Stimulated activated CD8-positive, alpha-beta memory T cell treated with anti-CD3 and anti-CD28 coated beads, Interleukin-4, amount 100 ng/mL, for 1 hour (primary cell): ENCODE results near the gene DTX1.

Experiments
- DNase-seq, 2 donors: peaks; one replicate each; pipeline ENCODE4 v3.0.0-alpha.2; 2020; ENCODE audit warnings: low read depth in 2 of 2, low spot score in 1 of 2

Gene DTX1

GRCh38 chr12:113056631-113057488 lies at the start of gene DTX1:
TSS of gene DTX1 (plus strand) at chr12:113056730. CDS start at chr12:113058193, 1,463 bp downstream.
- peak in 1 of 2 donors; percentile 11 for DNase-seq

GRCh38 chr12:113007166-113007565 lies 49.4 kb upstream of the DTX1 start:
- no peak for DNase-seq

GRCh38 chr12:113010701-113011100 lies 45.8 kb upstream of the DTX1 start:
- no peak for DNase-seq

GRCh38 chr12:113014565-113014964 lies 42.0 kb upstream of the DTX1 start:
- no peak for DNase-seq

- no peak for DNase-seq
These were observed 39.7 kb upstream of the DTX1 start for GRCh38 chr12:113016796-113017195.

GRCh38 chr12:113019025-113019424 lies 37.5 kb upstream of the DTX1 start:
- no peak for DNase-seq

GRCh38 chr12:113021500-113021899 lies 35.0 kb upstream of the DTX1 start:
- DNase-seq, result no peak

- DNase-seq, result no peak
These were observed 33.8 kb upstream of the DTX1 start for GRCh38 chr12:113022563-113023297.

GRCh38 chr12:113027726-113028125 lies 28.8 kb upstream of the DTX1 start:
- no peak for DNase-seq

- no peak for DNase-seq
These were observed 25.5 kb upstream of the DTX1 start for GRCh38 chr12:113030875-113031525.

GRCh38 chr12:113039911-113040445 lies 16.6 kb upstream of the DTX1 start:
- no peak for DNase-seq

- no peak for DNase-seq
These were observed 15.8 kb upstream of the DTX1 start for GRCh38 chr12:113040722-113041171.

- no peak for DNase-seq
These were observed 15.0 kb upstream of the DTX1 start for GRCh38 chr12:113041560-113041959.

GRCh38 chr12:113043240-113043639 lies 13.3 kb upstream of the DTX1 start:
- DNase-seq, result no peak

- DNase-seq, result no peak
These were observed 12.0 kb upstream of the DTX1 start for GRCh38 chr12:113044516-113044915.

- peak; percentile 23 to 27 for DNase-seq
These were observed 7.8 kb upstream of the DTX1 start for GRCh38 chr12:113048716-113049127.

GRCh38 chr12:113049976-113050742 lies 6.4 kb upstream of the DTX1 start:
- DNase-seq, result no peak

- no peak for DNase-seq
These were observed 5.7 kb upstream of the DTX1 start for GRCh38 chr12:113050795-113051194.

GRCh38 chr12:113051759-113052158 lies 4.8 kb upstream of the DTX1 start:
- DNase-seq, result no peak

GRCh38 chr12:113052326-113052725 lies 4.2 kb upstream of the DTX1 start:
- no peak for DNase-seq
